Nephron progenitor cell (in vitro differentiated cells): ENCODE data around the gene PSMC3IP.

Experiments used
- DNase-seq: peaks from one replicate; pipeline ENCODE4 v3.0.0; 2021
- H3K27ac Mint-ChIP-seq: 2 replicates; pipeline ENCODE4 v1.8.0; 2021; ENCODE audit warnings: mild to moderate bottlenecking, moderate library complexity, mixed read lengths
- H3K27me3 Mint-ChIP-seq: 2 replicates; pipeline ENCODE4 v1.8.0; 2021; ENCODE audit warnings: mild to moderate bottlenecking, low read depth, mixed read lengths; ENCODE audit not compliant: poor library complexity
- H3K36me3 Mint-ChIP-seq: 2 replicates; pipeline ENCODE4 v1.8.0; 2021; ENCODE audit warnings: low read depth, mixed read lengths
- H3K4me1 Mint-ChIP-seq: 2 replicates; pipeline ENCODE4 v1.8.0; 2021; ENCODE audit warnings: mixed read lengths
- H3K4me3 Mint-ChIP-seq: 2 replicates; pipeline ENCODE4 v1.8.0; 2021; ENCODE audit warnings: mild to moderate bottlenecking, moderate library complexity, mixed read lengths
- H3K9me3 Mint-ChIP-seq: 2 replicates; pipeline ENCODE4 v1.8.0; 2021; ENCODE audit warnings: mild to moderate bottlenecking, moderate library complexity, mixed read lengths
- CTCF ChIP-seq: fragments of 200-600 bp; sonication (generic); IDR thresholded peaks from 2 replicates; pipeline ENCODE4 v1.5.0; 2021; ENCODE audit warnings: antibody characterized with exemption

PSMC3IP gene

GRCh38 chr17:42537156-42537805 lies 40.2 kb downstream of the PSMC3IP start:
- no peak for TF ChIP-seq CTCF
- Mint-ChIP-seq H3K4me3 (peak overlapping the region; percentile 85), H3K4me1 (peaks cover 49% of the 10 kb centered on the region), H3K9me3 (no peaks in the 10 kb centered on the region), H3K27ac (peak overlapping the region; percentile 89), H3K27me3 (peaks cover 12% of the 10 kb centered on the region), H3K36me3 (peaks cover 12% of the 10 kb centered on the region)
- DNase-seq = no peak

GRCh38 chr17:42536372-42537155 lies 41.0 kb downstream of the PSMC3IP start:
- peaks cover 53% of the 10 kb centered on the region for H3K4me1 Mint-ChIP-seq
- peaks cover 12% of the 10 kb centered on the region for H3K36me3 Mint-ChIP-seq
- peak overlapping the region; percentile 85 for H3K4me3 Mint-ChIP-seq
- H3K27ac Mint-ChIP-seq = peak overlapping the region; percentile 89
- peak; percentile 77 for DNase-seq
- no peak for TF ChIP-seq CTCF
- peaks cover 12% of the 10 kb centered on the region for H3K27me3 Mint-ChIP-seq
- no peaks in the 10 kb centered on the region for H3K9me3 Mint-ChIP-seq

- Mint-ChIP-seq H3K4me1 (peaks cover 53% of the 10 kb centered on the region), H3K36me3 (peaks cover 12% of the 10 kb centered on the region), H3K27me3 (peaks cover 12% of the 10 kb centered on the region)
These were observed 41.5 kb downstream of the PSMC3IP start, which contains the start of gene NAGLU for GRCh38 chr17:42536048-42536371. NAGLU (plus strand) TSS chr17:42536241; CDS start chr17:42536273, 32 bp downstream.

GRCh38 chr17:42535155-42536047 lies 42.1 kb downstream of the PSMC3IP start:
- Mint-ChIP-seq H3K4me1 (peaks cover 56% of the 10 kb centered on the region), H3K9me3 (no peaks in the 10 kb centered on the region), H3K27ac (peak overlapping the region; percentile 39), H3K36me3 (peaks cover 12% of the 10 kb centered on the region), H3K27me3 (peaks cover 12% of the 10 kb centered on the region), H3K4me3 (peak overlapping the region; percentile 75)
- DNase-seq = no peak
- no peak for TF ChIP-seq CTCF

More at GRCh38 chr17:42536048-42536371, 41.5 kb downstream of the PSMC3IP start, which contains the start of gene NAGLU:
- Mint-ChIP-seq H3K9me3 (no peaks in the 10 kb centered on the region), H3K27ac (peak within 1 kb of the TSS; percentile 89), H3K4me3 (peak within 1 kb of the TSS; percentile 85)
- no peak for TF ChIP-seq CTCF
- peak; percentile 89 for DNase-seq

- Mint-ChIP-seq H3K9me3 (no peaks in the 10 kb centered on the region), H3K36me3 (no peaks in the 10 kb centered on the region), H3K27me3 (peaks cover 9% of the 10 kb centered on the region), H3K4me1 (peaks cover 56% of the 10 kb centered on the region), H3K27ac (peak overlapping the region; percentile 81), H3K4me3 (peak overlapping the region; percentile 75)
- TF ChIP-seq CTCF = no peak
- peak; percentile 75 for DNase-seq
These were observed 45.8 kb downstream of the PSMC3IP start for GRCh38 chr17:42531455-42532354.
